D721Med (cell line): ENCODE measurements around the gene ZNF101.
"Not testable (repeated sequence)": the region's sequence is repeated elsewhere in the genome, so short reads cannot be mapped to it uniquely, and the experiment has no call there.

Experiments
- DNase-seq: peaks from one replicate; pipeline ENCODE4 v3.0.0; 2011; ENCODE audit warnings: low spot score; ENCODE audit not compliant: insufficient read length
- FAIRE-seq: peaks from 2 replicates; lab custom pipeline; 2011; peaks lifted over from hg19 to GRCh38; lab: Jason Lieb, UNC
- CTCF ChIP-seq: IDR thresholded peaks from 2 replicates; pipeline ENCODE4 v1.5.1; 2012; ENCODE audit warnings: mild to moderate bottlenecking, control low read depth; ENCODE audit not compliant: insufficient read depth; ENCODE audit errors: missing control alignments

The ZNF101 gene

GRCh38 chr19:19696386-19696785 is 27.7 kb downstream of the ZNF101 start:
- FAIRE-seq: no peak
- DNase-seq: no peak
- TF ChIP-seq CTCF: no peak

GRCh38 chr19:19697589-19697988 is 28.9 kb downstream of the ZNF101 start:
- TF ChIP-seq CTCF: no peak
- FAIRE-seq (no peak), DNase-seq (no peak)

GRCh38 chr19:19700493-19700892 is 31.9 kb downstream of the ZNF101 start:
- not testable (repeated sequence) for FAIRE-seq, DNase-seq

DNA sequence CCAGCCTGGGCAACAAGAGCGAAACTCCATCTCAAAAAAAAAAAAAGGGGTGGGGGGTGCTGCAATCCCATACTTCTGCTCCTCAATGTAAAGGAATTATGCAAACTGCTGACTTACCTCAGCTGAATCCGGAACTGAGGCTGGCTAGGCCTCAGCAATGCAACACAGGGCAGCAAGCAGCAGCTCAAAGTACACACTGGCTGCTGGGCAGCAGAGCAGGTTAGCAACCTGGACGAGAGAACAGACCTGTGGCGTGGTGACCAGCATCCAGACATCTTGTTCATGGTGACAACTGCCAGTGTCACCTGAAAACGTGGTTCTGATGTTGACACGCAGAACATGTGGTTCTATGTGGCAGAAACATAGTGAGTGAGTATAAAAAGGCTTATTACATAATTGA is 36.2 kb downstream of the ZNF101 start:
- no peak for TF ChIP-seq CTCF
- no peak for DNase-seq
- FAIRE-seq: no peak

- TF ChIP-seq CTCF: no peak
- DNase-seq: no peak
- FAIRE-seq: no peak
These were observed 41.9 kb downstream of the ZNF101 start for GRCh38 chr19:19710506-19710905.

GRCh38 chr19:19711306-19711933 is 42.8 kb downstream of the ZNF101 start:
- TF ChIP-seq CTCF: no peak
- DNase-seq (no peak), FAIRE-seq (no peak)

DNA sequence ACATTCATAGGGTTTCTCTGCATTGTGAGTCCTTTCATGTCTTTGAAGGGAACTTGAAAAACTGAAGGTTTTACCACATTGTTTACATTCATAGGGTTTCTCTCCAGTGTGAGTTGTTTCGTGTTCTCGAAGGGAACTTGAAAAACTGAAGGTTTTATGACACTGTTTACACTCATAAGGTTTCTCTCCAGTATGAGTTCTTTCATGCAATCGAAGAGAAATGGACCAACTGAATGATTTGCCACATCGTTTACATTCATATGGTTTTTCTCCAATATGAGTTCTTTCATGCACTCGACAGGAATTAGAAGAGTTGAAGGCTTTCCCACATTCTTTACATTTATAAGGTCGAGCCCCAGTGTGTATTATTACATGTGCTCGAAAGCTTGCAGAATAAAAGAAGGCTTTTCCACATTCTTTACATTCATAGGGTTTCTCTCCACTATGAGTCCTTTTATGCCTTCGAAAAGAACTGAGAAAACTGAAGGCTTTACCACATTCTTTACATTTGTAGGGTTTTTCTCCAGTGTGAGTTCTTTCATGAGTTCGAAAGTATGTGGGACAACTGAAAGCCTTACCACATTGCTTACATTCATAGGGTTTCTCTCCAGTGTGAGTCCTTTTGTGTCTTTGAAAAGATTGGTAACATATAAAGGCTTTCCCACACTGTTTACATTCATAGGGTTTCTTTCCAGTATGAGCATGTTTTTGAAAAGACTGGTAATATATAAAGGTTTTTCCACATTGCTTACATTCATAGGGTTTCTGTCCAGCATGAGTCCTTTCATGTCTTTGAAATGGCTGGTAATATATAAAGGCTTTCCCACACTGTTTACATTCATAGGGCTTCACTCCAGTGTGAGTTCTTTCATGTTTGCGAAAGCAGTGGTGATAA is 43.5 kb downstream of the ZNF101 start:
- FAIRE-seq: no peak
- TF ChIP-seq CTCF: no peak
- DNase-seq: no peak
